GM12878 (cell line): ENCODE measurements around the gene GNG12. TPM values are rescaled to one million over a fixed set of nuclear protein-coding genes. Genes with fewer than 3 reads are reported as not detected.
A peak's percentile ranks its signal among the peaks of the same experiment; 100 is the strongest.

Experiments used
- ATAC-seq: fragments of 200-7000 bp; cut with Tn5 transposase; 3 replicates; pipeline ENCODE4 v1.9.1; 2020; ENCODE audit warnings: mild to moderate bottlenecking, moderate library complexity
- BruUV-seq: library from RNA; stranded (reverse); fragments of 400-500 nt; replicated peaks from 2 replicates; lab custom pipeline; 2021; lab: Mats Ljungman, UMichigan
- CTCF ChIA-PET: fragments of 300-600 bp; sonication (Branson Sonifier 250); formaldehyde crosslinking; extraction: SDS; loops from one replicate; lab custom pipeline; 2021; ENCODE audit warnings: inconsistent platforms; lab: Yijun Ruan, JAX
- POLR2A ChIA-PET: fragments of 350-600 bp; formaldehyde crosslinking; extraction: SDS; loops from one replicate; lab custom pipeline; 2021; ENCODE audit warnings: inconsistent platforms; lab: Charles Lee
- RAD21 ChIA-PET: fragments of 300-600 bp; sonication (Branson Sonifier 250); formaldehyde crosslinking; loops from one replicate; lab custom pipeline; 2023; ENCODE audit warnings: antibody characterized with exemption; ENCODE audit not compliant: unreplicated experiment; lab: Charles Lee
- SMC1A ChIA-PET: fragments of 300-600 bp; sonication (Branson Sonifier 250); formaldehyde crosslinking; loops from one replicate; lab custom pipeline; 2023; ENCODE audit not compliant: unreplicated experiment, uncharacterized antibody; lab: Charles Lee
- DNase-seq: peaks from one replicate; pipeline ENCODE4 v3.0.0-alpha.2; 2011; ENCODE audit warnings: low read depth, low spot score
- FAIRE-seq: peaks from 3 replicates; lab custom pipeline; 2011; peaks lifted over from hg19 to GRCh38; lab: Jason Lieb, UNC
- H2AFZ ChIP-seq: 2 replicates; pipeline ENCODE4 v1.6.0; 2011; ENCODE audit warnings: low read depth, low read length, control low read depth; ENCODE audit not compliant: control insufficient read depth
- H3K27ac ChIP-seq: 2 replicates; pipeline ENCODE4 v1.5.1; 2011; ENCODE audit warnings: control low read depth; ENCODE audit not compliant: control insufficient read depth, insufficient read depth
- H3K27me3 ChIP-seq, 2 experiments: replicated peaks in 1 of 2; 2 replicates each; pipeline versions ENCODE4 v1.6.0 to v1.6.1; 2011; ENCODE audit warnings: low read length in 1 of 2; ENCODE audit not compliant: control insufficient read depth in 2 of 2, insufficient read depth in 2 of 2
- H3K36me3 ChIP-seq, 2 experiments: 2 replicates each; pipeline ENCODE4 v1.5.1; 2011; ENCODE audit warnings: low read length in 1 of 2; ENCODE audit not compliant: control insufficient read depth in 2 of 2, insufficient read depth in 2 of 2
- H3K4me1 ChIP-seq: 2 replicates; pipeline ENCODE4 v1.6.1; 2011; ENCODE audit warnings: mild to moderate bottlenecking, low read length, moderate library complexity, mixed read lengths; ENCODE audit not compliant: control insufficient read depth, insufficient read depth
- H3K4me2 ChIP-seq: 2 replicates; pipeline ENCODE4 v1.6.0; 2011; ENCODE audit warnings: control low read depth; ENCODE audit not compliant: control insufficient read depth, insufficient read depth
- H3K4me3 ChIP-seq: fragments of 200-600 bp; sonication (generic); 2 replicates; pipeline ENCODE4 v1.5.1; 2016
- H3K79me2 ChIP-seq: 2 replicates; pipeline ENCODE4 v1.6.0; 2011; ENCODE audit warnings: low read length; ENCODE audit not compliant: control insufficient read depth, insufficient read depth
- H3K9ac ChIP-seq: 2 replicates; pipeline ENCODE4 v1.8.0; 2011; ENCODE audit warnings: low read length, control low read depth, mixed read lengths; ENCODE audit not compliant: control insufficient read depth, insufficient read depth
- H3K9me3 ChIP-seq: replicated peaks from 3 replicates; pipeline ENCODE4 v1.5.1; 2011; ENCODE audit warnings: mild to moderate bottlenecking, low read length; ENCODE audit not compliant: control insufficient read depth, insufficient read depth
- H4K20me1 ChIP-seq: 2 replicates; pipeline ENCODE4 v1.6.0; 2011; ENCODE audit not compliant: control insufficient read depth, insufficient read depth
- BHLHE40 ChIP-seq, 2 experiments: fragments of 450-650 bp in 1 of 2; IDR thresholded peaks; 2 replicates each; pipeline ENCODE4 v1.6.1; 2011 to 2017; ENCODE audit warnings: low read depth in 2 of 2, borderline replicate concordance in 1 of 2, improper control_type of control experiment in 1 of 2, low read length in 1 of 2, mild to moderate bottlenecking in 1 of 2
- WGBS: methylation state at CpG from one replicate; pipeline ENCODE4 v1.1.6; 2016; ENCODE audit warnings: low lambda C conversion rate; ENCODE audit not compliant: insufficient replicate concordance, insufficient coverage; ENCODE audit errors: missing lambda C conversion rate; 5-methylcytosine and 5-hydroxymethylcytosine counted together
- in situ Hi-C: fragments of 300-500 bp; cut with MboI; formaldehyde crosslinking; loops from 9 replicates; pipeline ENCODE4 v1.14.3; 2018; ENCODE audit warnings: mixed read lengths
- intact Hi-C: fragments of 100-400 bp; cut with micrococcal nuclease; formaldehyde crosslinking; loops from one replicate; pipeline ENCODE4 v1.14.2; 2022; ENCODE audit not compliant: unreplicated experiment
- polyA plus RNA-seq, 11 experiments: library from polyadenylated mRNA; depleted of rRNA in 4 of 11; unstranded in 6 of 11; stranded (reverse) in 5 of 11; fragments of >200 nt; fragmentation: Nextera tagmentation in 4 of 11; fragmentation: Illumina TruSeq in 1 of 11; extraction: Ambion mirVana in 4 of 11; extraction: Trizol in 1 of 11; gene quantifications; 1 replicate in 1 of 11; 2 replicates in 10 of 11; pipeline versions ENCODE4 v1.2.1 to v1.2.3, GENCODE V29; 2011 to 2016; ENCODE audit warnings: inconsistent platforms in 2 of 11, missing spikeins in 2 of 11, low read depth in 1 of 11
- total RNA-seq, 4 experiments: library from RNA; depleted of rRNA in 3 of 4; stranded (reverse); fragments of >200 nt in 3 of 4; fragmentation: Illumina TruSeq in 1 of 4; extraction: Trizol in 1 of 4; gene quantifications; 2 replicates each; pipeline versions ENCODE4 v1.2.1 to v1.2.3, GENCODE V29; 2013 to 2021
- TF ChIP-seq, protein P1 (sequence below): IDR thresholded peaks from 2 replicates; pipeline ENCODE4 v1.6.1; 2012; ENCODE audit warnings: mild to moderate bottlenecking, low read depth, low read length

Gene GNG12
- total and polyA plus RNA-seq, 10 of the 15 experiments (the other 5 are each of a cell fraction or from before 2014, with no cell fraction given), result 0.22 to 32.8 (median 0.35) TPM

DNA sequence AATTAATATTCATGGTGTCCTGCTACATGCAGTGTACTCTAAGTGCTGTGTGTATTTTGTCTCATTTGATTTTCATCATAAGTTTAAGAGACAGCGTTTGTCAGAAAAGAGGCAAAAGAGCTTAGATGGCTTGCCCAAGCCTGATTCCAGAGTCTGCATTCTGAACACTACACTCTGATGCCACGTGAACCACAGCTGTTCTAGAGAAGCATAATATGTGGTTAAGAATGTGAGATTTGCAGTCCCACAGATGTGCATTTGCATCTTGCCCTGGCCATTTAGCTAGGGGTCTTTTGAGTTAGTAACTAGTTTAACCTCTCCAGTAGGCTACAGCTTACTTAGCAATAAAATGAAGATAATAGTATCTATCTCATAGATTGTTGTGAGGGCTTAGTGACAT, 157.5 kb downstream of the GNG12 start:
- Histone ChIP-seq H2AFZ (no peak overlapping the region), H3K4me2 (no peak overlapping the region), H3K9me3 (no peaks in the 10 kb centered on the region), H3K4me1 (no peaks in the 10 kb centered on the region), H3K27ac (no peak overlapping the region), H3K9ac (no peak overlapping the region), H3K79me2 (no peaks in the 10 kb centered on the region), H3K36me3 (no peaks in the 10 kb centered on the region), H3K4me3 (no peak overlapping the region), H3K27me3 (no peaks in the 10 kb centered on the region), H4K20me1 (no peaks in the 10 kb centered on the region)
- WGBS, result 45% methylated on average over 2 of the region's 2 CpGs
- peak in 1 of 2 experiments; percentile 35; a peak in 1 of 4 replicates for TF ChIP-seq BHLHE40 (IDR thresholded peaks at IDR 0.05; ENCODE audit: borderline replicate concordance in 1 of 2, low read depth in 2 of 2, low read length in 1 of 2)
- TF ChIP-seq, protein P1, sequence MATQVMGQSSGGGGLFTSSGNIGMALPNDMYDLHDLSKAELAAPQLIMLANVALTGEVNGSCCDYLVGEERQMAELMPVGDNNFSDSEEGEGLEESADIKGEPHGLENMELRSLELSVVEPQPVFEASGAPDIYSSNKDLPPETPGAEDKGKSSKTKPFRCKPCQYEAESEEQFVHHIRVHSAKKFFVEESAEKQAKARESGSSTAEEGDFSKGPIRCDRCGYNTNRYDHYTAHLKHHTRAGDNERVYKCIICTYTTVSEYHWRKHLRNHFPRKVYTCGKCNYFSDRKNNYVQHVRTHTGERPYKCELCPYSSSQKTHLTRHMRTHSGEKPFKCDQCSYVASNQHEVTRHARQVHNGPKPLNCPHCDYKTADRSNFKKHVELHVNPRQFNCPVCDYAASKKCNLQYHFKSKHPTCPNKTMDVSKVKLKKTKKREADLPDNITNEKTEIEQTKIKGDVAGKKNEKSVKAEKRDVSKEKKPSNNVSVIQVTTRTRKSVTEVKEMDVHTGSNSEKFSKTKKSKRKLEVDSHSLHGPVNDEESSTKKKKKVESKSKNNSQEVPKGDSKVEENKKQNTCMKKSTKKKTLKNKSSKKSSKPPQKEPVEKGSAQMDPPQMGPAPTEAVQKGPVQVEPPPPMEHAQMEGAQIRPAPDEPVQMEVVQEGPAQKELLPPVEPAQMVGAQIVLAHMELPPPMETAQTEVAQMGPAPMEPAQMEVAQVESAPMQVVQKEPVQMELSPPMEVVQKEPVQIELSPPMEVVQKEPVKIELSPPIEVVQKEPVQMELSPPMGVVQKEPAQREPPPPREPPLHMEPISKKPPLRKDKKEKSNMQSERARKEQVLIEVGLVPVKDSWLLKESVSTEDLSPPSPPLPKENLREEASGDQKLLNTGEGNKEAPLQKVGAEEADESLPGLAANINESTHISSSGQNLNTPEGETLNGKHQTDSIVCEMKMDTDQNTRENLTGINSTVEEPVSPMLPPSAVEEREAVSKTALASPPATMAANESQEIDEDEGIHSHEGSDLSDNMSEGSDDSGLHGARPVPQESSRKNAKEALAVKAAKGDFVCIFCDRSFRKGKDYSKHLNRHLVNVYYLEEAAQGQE, result no peak
- in situ Hi-C loops, result no loop called here
- CTCF ChIA-PET, result interaction anchor here (1.2 to 3.8 kb wide), 5 partner anchors 9 to 142 kb away, joined by 3 to 24 read pairs (median 10); partner anchors contain the start of gene GADD45A
- SMC1A ChIA-PET, result interaction anchor here (0.8 to 5.8 kb wide), 10 partner anchors 10 to 114 kb away, joined by 3 to 26 read pairs (median 4); partner anchors contain the start of gene GADD45A
- POLR2A ChIA-PET, result interaction anchor here (0.5 to 1.6 kb wide), 3 partner anchors 9 to 70 kb away, joined by 3 to 11 read pairs (median 3); partner anchors contain the start of gene GADD45A
- no peak for DNase-seq
- RAD21 ChIA-PET, result interaction anchor here (1.5 to 4.7 kb wide), 4 partner anchors 9 to 114 kb away, joined by 3 to 16 read pairs (median 10); partner anchors contain the start of gene GADD45A
- intact Hi-C loops, result no loop called here
- FAIRE-seq, result no peak
- ATAC-seq, result peak; percentile 70
- BruUV-seq, result no TSS peak
